ENCODE measurements around the gene VWA3A.
"Not testable (repeated sequence)": the region's sequence is repeated elsewhere in the genome, so short reads cannot be mapped to it uniquely, and the experiment has no call there.

The VWA3A gene

DNA sequence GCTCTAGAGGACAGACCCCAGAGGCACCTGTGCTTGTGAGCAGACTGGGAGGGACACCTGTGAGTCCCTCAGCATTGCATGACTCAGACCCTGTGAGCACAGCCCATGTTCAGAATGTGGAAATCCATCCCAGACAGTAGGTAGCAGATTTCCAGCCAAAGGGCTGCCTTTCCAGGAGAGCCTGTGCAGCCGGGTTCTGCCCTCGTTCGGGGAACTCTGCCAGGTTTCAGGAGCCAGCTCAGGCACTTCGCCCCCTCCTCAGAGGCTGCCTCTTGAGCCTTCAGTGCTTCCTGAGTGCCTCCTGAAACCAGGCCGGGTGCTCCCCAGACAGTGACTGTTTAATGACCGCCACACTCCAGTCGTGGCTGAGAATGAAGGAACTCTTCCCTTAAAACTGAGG is 46.7 kb downstream of the VWA3A start:
- DNase-seq: no peak

DNA sequence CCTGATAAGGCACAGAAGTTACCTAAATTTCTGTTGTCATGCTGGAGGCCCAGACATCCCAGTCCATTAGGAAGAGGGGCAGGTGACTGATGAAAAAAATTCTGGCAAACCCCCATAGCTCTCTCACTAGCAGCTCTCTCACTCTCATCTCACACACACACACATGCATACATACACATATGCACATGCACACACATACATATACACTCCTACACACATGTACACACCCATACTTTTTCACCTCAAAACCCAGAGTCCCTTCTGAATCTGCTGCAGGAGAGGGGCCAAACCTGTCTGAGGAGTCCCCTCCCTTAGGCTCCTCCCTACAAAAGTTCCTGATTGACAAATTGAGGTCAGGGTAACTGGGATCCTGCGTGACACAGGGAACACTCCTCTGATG is 47.4 kb downstream of the VWA3A start:
- no peak for DNase-seq

DNA sequence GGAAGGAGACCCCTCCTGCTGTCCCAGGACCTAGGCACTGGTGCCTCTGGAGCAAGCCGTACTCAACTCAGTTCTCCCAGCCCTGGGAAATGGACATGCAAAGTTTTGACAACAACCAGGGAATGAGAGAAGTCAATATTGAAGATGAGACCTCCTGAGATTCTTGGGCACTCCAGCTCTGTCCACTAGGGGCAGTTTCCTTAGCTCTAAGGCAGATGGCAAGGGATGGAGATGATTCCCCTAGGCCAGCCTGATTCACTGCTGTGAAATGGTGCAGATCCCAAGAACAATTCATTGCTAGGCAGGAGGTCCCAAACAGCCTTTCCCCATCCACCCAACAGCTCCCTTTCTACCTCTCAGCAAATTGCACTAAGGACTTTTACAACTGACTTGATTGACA is 49.4 kb downstream of the VWA3A start:
- no peak for DNase-seq

DNA sequence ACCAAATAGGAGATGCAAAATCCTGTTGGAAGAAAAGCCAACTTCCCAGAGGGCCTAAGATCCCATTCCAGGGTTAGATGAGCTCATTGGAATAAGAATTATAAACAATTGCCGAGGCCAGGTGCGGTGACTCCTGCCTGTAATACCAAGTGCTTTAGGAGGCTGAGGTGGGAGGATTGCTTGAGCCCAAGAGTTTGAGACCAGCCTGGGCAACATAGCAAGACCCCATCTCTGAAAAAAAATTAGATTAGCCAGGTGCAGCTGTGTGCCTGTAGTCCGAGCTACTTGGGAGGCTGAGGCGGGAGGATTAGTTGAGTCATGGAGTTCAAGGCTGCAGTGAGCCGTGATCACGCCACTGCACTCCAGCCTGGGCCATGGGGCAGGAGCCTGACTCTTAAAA is 52.2 kb downstream of the VWA3A start:
- DNase-seq: no peak

DNA sequence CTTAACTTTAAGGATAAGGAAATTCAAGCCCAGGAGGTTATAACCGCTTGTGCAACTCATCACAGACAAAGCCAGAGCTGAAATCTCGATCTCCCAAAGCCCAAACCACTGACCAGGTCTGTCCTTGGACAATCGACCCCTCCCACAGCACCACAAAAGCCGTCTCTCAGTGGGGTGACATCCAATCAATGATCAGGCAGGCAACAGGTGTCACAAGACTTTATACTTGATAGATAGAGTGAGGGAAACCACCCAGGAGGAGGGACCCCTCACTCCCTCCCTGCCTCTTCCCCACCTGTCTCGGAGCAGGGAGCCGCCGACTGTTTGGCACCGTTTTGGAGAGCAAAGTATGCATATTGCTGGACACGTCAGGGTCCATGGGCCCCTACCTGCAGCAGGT is 55.5 kb downstream of the VWA3A start:
- DNase-seq: no peak

DNA sequence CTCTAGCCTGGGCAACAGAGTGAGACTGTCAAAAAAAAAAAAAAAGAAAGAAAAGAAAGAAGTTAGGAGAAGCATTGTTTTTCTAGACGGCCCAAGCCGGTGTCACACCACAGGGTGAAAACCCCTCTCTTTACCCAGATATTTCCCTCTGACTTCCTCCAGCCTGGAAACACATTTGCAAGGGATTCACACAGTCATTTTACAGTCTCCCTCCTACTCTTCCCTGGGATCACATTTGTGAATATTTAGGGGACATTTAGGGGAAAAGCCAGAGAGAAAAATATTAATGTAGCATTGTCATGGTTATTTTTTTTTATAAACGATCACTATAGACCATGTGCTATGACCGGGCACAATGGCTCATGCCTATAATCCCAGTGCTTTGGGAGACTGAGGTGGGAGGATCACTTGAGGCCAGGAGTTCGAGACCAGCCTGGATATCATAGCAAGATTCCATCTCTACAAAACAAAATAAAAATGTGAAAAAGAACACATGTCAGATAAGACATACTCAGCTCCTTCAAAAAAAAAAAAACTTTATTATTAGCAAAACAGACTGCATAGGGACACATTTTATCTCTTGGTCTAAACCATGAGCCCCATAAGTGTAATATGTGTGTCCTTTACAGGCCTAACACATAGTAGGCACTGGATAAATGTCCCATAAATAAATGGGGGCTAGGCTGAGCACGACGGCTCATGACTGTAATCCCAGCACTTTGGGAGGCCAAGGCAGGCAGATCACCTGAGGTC is 59.1 kb downstream of the VWA3A start:
- no peak for DNase-seq

DNA sequence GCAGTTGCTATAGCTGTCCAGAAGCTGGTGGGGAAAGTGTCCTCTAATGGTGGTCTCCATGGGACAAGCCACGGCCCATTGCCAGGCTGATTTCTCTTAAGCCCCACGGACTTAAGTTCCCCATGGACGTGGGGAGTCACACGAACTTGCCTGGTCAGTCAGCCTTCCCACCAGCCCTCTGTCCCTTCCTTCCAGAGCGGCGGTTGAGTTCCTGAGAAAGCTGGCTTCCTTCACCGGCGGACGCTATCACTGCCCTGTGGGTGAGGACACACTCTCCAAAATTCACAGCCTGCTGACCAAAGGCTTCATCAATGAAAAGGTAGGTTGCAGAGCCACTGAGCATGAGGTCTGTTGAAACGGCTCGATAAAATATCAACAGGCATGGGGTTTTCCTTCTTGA is 60.0 kb downstream of the VWA3A start:
- no peak for DNase-seq

DNA sequence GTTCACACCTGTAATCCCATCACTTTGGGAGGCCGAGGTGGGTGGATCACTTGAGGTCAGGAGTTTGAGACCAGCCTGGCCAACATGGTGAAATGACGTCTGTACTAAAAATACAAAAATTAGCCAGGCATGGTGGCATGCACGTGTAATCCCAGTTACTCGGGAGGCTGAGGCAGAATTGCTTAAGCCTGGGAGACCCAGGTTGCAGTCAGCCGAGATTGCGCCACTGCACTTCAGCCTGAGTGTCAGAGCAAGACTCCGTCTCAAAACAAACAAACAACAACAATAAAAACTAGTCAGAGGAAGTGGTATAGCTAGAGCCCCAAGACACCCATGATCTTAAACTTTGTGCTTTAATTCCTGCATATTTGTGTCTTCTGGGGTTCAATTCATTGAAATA is 60.7 kb downstream of the VWA3A start:
- not testable (repeated sequence) for DNase-seq

DNA sequence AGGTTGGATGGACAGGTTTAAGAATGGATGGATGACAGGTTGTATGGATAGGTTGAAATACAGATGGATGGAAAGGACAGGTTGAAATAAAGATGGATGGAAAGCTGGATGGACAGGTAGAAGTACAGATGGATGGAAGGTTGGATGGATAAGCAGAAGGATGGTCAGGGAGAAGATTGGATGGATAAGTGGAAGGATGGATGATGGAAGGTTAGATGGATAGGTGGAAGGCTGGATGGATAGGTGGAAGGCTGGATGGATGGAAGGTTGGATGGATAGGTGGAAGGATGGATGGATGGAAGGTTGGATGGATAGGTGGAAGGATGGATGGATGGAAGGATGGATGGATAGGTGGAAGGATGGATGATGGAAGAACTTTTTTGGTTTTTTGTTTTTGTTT is 69.1 kb downstream of the VWA3A start:
- DNase-seq: no peak

DNA sequence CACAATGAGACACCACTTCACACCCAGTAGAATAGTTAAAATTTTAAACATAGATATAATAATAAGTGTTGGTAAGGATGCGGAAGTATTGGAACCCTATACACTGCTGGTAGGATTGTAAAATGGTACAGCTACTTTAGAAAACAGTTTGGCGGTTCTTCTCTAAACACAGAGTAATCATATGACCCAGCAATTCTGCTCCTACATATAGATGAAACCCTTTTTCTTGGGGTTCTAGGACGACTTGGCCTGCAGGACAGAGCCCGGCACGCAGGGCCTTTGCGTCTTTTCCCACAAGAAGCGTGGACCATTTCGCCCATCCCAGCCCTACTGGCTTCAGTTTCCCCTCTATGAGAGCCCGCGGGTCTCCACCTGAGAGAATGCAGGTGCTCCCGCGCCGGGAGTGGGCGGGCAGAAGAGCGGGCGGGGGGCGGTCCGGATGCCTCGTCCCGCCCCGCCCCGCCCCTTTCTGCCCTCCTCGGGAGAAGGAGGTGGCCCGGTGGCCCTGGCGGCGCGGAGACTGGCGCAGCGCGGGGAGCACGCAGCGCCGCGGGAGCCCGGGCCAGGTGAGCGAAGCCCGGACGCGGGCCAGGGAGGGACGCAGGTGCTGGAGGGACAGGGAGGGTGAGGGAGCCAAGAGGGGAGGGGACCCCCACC is 69.8 kb downstream of the VWA3A start, which contains the start of gene SDR42E2:
Gene SDR42E2, plus strand, starts transcription at position 508 of the 657 bp plus-strand sequence. CDS start 3,077 bp downstream, outside the sequence.
- no peak for DNase-seq

DNA sequence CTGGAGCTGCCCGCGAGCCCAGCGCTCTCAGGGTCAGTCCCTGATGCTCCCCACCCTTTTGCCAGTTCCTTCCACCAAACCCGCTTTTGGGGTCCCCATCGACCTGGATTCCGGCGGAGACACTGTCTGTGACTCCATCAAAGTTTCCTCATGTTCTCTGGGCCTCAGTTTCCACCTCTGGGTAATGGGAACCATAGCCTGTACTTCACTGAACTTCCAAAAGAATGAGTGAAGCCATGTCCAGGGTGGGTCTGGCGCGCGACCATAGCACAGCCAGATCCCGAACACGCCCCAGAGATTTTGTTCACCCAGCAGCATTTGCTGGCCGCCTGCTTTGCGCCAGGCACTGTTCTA is 70.3 kb downstream of the VWA3A start:
- no peak for DNase-seq

DNA sequence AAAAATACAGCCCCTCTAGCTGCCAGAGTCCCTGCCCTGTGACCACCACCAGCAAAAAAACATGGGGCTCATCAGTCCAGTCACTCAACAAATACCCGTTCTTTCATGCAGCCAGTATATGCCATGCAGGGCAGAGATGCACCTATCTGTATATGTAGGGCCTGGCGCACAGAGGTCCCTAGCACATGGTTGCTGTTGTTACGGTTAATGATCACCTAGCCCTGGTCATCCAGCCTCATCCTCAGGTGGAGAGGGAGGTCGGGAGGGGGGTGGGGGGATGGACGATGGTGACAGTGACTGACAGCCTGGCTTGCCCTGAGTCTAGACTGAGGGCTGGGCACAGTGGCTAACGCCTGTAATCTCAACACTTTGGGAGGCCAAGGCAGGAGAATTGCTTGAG is 71.5 kb downstream of the VWA3A start:
- no peak for DNase-seq

DNA sequence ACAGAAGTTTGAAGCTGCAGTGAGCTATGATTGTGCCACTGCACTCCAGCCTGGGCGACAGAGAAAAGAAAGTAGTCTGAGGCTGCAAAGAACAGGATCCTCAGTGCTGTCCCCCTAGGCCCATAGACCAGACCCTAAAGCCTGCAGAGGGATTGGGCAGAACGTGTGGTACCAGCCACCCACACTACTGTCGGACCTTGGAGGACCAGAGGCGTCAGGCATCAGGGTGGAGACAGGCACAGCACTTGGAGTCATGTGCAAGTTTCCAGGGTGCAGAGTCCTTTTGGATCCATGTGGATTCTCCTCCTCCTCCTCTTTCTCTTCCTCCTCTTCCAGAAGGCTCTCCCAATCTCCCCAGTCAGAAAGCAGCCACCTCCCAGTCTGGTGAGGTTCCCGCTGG is 72.1 kb downstream of the VWA3A start:
- no peak for DNase-seq

DNA sequence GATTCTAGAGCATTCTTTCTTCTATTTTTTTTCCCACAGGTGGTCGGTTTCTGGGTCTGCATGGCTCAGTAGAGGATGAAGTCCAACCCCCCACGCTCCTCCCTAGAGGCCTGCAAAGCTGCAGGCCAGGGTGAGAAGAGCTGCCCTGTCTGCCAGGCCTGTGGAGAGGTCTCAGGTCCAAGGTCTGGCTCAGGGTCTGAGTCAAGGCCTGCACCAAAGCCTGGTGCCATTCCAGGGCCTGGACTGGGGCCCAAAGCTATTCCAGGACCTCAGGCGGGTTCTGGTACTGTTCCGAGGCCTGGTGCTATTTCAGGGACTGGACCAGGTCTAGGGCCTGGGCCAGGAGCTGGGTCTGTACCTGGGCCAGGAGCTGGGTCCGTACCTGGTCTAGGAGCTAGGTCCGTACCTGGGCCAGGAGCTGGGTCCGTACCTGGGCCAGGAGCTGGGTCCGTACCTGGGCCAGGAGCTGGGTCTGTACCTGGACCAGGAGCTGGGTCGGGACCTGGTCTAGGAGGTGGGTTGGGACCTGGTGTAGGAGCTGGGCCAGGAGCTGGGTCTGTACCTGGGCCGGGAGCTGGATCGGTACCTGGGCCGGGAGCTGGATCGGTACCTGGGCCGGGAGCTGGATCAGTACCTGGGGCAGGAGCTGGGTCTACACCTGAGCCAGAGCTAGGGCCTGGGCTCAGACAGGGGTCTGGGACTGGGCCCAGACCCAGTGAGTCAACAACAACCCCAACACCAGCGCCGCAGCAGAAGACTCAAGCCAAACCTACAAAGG is 73.4 kb downstream of the VWA3A start:
- DNase-seq: no peak

DNA sequence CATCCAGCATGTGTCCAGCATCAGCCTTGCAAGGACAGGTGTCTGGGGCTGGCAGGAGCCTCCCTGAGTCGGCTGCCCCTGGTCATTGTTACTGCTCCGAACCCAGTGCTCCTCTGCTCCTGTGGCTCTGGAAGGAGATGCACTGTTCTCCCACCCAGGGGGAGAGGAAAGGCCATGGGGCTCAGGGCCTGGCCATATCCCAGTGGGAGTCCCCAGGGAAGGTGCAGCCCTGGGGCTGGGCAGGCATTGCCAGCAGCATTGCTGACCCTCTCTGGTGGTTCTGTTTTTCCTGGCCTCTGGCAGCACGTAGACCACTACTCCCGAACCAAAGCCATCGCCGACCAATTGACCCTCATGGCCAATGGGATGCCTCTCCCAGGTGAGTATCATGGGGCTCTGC is 79.6 kb downstream of the VWA3A start:
- DNase-seq: no peak

DNA sequence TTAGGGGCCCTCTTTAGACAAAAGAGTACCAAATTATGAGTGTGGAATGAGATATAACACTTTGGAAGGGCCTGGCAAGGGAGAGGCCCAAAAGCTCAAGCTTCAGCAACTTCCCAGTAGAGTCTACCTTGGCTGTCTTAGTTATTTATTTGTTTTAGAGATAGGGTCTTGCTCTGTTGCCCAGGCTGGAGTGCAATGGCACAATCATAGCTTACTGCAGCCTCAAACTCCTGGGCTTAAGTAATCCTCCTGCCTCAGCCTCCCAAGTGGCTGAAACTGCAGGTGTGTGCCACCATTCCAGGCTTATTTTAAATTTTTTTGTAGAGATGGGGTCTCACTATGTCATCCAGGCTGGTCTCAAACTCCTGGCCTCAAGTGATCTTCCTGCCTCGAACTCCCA is 80.3 kb downstream of the VWA3A start:
- not testable (repeated sequence) for DNase-seq

DNA sequence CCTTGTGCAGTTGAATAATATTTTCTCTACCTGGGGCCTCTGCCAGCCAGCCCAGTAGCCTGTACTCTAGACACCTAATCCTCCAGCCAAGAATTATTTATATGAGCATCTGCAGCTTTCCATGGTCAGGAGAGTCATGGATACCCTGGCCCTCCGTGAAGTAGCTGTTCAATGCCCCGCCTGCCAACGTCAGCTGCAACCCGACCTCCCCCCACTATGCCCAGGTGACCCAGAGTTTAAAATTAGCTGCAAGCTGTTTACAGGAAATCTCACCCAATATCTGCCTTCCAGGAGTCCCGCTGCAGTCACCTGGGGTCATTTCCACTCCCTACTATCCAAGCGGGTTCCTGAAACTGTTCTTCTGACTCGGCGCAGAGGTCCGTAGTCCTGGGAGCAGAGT is 82.3 kb downstream of the VWA3A start:
- no peak for DNase-seq

DNA sequence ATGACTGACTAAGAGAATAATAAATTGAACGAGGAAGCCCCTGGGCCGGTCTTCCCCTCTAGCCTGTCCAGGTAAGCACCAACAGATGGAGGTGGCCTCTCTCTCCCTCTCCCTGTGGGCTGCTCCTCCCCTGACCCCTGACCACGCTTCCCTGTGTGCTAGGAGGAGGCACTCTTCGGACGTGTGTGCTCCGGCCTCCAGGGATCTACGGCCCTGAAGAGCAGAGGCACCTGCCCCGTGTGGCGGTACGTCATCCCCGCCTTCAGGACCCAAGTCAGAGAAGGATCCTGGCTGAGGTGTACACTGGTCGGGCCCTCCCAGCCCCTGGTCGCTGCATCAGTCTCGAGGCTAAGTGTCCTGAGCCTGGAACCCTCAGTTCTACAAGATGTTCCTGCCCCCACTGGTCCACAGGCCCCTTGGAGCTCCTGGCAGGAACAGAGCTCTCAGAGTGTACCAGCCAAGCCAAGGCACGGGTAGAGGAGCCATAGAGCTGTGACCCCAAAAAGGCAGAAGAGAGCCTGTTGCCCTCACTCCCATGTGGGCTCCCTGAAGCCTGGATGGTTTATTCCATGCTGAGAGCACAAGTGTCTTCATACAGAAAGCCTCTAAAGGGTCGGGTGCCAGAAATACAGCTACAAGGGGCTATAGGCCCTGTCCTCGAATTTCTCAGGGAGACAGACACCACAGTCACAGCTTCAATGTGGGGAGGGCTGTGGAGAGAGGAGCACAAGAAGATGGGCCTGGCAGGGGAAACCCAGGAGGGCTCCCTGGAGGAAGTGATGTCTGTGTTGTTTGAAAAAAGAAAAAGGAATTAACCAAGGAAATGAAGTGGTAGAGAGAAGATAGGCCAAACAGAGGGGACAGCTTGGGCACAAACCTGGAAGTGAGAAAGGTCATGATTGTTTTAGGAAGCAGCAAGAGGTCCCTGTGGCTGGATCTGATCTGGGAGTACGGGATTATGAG is 85.9 kb downstream of the VWA3A start:
- DNase-seq: no peak

DNA sequence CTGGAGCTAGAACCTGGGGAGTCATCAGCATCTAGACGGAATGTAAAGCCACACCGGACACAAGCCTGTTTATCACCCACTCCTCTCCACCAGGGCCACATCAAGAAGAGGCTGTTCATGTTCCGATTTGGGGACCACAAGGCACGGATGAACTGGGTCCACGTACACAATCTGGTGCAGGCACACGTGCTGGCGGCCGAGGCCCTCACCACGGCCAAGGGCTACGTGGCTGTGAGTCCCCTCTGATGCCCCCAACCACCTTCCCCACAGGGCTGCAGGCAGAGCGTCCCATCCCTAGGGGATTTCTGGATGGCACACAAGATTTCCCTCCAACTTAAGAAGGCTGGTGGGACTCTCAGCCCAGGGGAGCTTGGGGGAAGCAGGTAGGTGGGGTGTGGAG is 89.1 kb downstream of the VWA3A start:
- no peak for DNase-seq

DNA sequence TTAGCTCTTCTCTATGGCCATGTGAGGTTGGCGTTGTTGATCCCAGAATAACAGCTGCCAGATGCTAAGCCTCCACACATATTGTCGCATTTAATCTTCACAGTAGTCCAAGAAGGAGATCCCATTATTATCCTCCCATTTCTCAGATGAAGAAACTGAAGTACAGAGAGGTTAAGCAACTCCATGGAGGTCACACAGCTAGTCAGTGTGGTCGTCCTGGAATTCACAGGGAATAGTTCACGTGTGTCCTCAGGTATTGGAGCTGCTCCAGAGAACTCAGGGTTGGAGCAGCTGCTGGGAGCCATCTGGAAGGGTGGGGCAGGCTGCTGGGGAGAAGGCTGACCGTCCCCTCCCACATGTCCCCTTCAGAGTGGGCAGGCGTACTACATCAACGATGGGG is 89.5 kb downstream of the VWA3A start:
- DNase-seq: no peak

DNA sequence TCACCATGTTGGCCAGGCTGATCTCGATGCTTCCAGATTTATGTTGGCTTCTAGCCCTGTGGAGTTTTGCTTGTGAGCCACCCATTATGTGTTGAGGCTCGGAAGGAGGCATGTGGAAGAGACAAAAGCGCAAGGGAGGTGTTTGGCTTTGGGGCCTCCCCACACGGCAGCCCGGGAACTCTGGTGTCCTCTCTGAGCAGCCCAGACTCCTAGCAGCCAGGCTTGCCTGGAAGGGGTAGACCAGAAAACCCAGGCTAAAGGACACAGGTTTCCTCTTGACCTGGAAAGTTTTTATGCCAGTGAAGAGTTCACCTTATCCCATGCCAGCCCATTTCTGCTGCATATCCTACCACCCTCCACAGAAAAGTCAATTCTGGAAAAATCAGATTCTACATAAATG is 91.0 kb downstream of the VWA3A start:
- no peak for DNase-seq

DNA sequence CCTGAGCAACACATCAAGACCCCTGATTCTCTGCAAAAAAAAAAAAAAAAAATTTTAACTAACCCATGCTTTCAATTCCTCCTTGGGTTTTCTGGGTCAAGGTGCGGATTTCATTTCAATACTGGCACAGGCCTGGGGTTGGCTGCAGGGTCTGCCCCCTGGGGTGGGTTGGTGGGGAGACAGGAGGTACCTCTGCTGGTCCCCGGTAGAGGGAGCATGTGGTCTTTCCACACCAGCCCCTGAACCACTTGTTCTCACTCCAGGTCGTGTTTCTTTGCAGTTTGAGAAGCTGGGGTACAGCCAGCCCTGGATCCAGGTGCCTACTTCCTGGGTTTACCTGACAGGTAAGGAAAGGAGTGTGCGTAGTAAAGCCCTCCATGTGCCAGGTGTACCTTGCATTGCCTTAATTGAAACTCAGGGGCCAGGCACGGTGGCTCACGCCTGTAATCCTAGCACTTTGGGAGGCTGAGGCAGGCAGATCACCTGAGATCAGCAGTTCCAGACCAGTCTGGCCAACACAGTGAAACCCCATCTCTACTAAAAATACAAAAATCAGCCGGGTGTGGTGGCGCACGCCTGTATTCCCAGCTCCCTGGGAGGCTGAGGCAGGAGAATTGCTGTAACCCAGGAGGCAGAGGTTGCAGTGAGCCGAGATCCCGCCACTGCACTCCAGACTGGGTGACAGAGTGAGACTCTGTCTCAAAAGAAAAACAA is 91.7 kb downstream of the VWA3A start:
- no peak for DNase-seq

Measured in DMS 273 treated with DMSO at 0.1 percent for 48 hours (cell line).